Adipose tissue (tissue), 3 donors: ENCODE data around the gene EVI5L. TPM values are rescaled to one million over a fixed set of nuclear protein-coding genes. Genes with fewer than 3 reads are reported as not detected.
"Not testable (repeated sequence)": the region's sequence is repeated elsewhere in the genome, so short reads cannot be mapped to it uniquely, and the experiment has no call there.

ENCODE experiments used
- H3K27ac ChIP-seq: one replicate; pipeline ENCODE4 v1.5.1; 2013; ENCODE audit warnings: low read depth, low read length
- WGBS, 3 donors: extraction: QIAGEN DNeasy Blood & Tissue Kit; methylation state at CpG; one replicate each; pipeline ENCODE4 v1.1.7; 2013; 5-methylcytosine and 5-hydroxymethylcytosine counted together
- polyA plus RNA-seq, 3 donors: library from polyadenylated mRNA; stranded (reverse); fragments of 200-250 nt; gene quantifications; one replicate each; pipeline ENCODE4 v1.2.3, GENCODE V29; 2013
- donor health status: healthy with polysubstance abuse.
- donor health status: Bipolar disorder and iron deficiency.
- donor health status: healthy.

Gene EVI5L
- 10 to 100 TPM in 1 of 3 donors, 1 to 10 TPM in 2; 3.9 to 10.2 (median 8.4) TPM for polyA plus RNA-seq

DNA sequence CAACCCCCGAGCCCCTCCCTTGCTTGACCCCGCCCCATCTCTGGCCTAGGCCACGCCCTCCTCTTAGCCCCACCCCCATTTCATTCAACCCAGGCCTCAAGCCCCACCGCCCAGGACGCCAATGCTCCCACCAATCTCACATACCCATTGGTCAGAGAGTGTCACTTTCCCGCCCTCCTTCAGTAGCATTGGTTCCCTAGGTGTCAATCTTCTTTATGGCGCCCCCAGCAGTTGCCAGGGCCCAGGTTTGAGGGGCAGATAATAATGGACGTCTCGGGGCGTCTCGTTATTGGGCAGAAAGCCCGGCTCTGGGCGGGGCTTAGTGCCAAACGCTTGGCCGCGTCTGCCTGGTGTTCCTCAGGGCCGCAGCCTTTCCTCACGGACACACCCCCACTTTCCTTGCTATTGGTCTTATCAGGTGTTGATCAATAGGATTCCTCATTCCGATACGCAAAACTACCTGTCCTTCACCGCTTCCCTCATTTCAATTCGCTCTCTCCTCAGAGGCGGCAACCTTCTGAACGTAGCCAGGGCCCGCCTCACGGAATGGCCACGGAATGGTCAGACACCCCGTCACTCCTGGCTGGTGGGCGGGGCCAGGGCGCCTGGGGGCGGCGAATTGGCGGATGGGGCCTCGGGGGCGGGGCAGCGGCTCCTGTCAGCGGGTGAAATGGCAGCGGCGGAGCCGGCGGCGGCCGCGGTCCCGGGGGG, at the start of gene EVI5L:
EVI5L (plus strand) TSS at position 658 of the 711 bp plus-strand sequence. CDS start 16,325 bp downstream, outside the sequence.
- WGBS, 3 donors: 0 to 1% (median 0%) methylated on average over 33 to 45 of the region's 45 CpGs
- H3K27ac ChIP-seq: no peak within 1 kb of the TSS

DNA sequence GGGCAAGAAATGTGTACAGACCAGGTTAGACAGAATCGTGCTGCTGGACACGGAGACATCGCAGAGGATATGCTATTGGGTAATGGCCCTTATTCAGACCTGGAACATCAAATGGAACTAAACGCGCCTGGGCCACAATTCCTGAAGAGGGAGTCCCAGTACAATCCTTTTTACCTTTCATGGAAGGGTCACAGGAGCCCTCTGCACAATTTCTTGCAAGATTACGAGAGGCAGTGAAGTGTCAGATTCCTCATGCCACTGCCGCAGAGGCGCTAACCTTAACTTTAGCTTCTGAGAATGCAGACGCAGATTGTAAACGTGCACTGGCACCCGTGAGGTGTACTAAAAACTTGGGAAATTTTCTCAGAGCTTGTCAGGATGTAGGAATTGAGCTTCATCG, 48.9 kb upstream of the EVI5L start:
- 38 to 52% (median 40%) methylated on average over 12 of the region's 12 CpGs for WGBS, 3 donors
- no peak overlapping the region for H3K27ac ChIP-seq

DNA sequence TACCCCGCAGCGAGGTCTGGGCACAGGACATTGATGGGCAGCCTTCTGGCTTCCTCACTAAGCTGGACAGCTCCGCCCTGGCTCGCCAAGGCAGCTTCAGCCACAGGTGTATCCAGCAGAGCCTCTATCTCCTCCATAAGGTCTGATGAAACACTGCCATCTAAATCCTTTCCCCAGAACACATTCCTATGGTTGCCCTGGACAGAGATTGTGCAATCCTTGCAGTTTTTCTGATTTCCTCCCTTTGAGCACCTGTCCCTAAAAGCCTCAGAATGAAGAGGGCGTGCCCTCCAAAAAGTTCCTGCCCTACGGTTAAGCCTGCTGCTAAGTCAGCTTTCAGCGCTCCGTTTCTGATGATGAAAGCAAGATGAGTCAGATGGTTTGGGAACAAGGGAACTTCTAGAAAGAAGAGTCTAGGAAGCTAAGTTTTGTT, 46.0 kb upstream of the EVI5L start:
- no peak overlapping the region for H3K27ac ChIP-seq
- 22 to 24% (median 24%) methylated on average over 8 of the region's 8 CpGs for WGBS, 3 donors

DNA sequence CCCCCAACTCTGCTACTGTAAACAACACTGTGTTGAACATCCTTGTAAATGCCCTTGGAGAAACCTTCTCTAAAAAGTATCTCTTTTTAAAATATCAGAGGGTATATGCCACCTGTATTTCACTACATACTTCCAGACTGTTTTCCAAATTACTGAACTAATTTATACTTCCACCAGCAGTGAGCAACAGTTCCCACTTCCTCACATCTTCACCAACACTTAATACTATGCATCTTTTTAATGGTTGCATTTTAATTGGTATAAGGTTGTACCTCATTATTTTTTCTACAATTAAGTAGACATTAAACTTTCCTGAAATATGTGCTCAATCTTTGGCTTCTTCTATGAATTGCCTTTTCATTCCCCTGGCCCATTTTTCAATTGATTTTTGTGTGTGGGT, 45.2 kb upstream of the EVI5L start:
- H3K27ac ChIP-seq: no peak overlapping the region

DNA sequence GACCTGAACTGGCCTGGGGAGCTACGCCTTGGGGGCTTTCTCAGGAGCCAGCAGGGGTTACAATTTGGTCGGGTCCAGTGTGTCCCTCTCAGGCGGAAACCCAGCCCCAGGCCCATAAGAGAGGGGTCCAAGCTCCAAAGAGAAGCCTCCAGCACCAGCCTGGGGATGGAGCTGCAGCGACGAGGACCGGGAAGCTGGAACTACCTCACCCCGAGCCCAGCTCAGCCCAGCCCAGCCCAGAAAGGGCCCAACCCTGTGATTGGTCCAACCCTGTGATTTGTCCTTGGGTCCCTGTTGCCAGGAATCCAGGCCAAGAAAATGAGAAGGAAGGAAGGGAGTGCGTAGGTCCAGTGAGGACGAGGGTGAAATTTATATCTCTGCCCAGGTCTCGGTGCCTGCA, 42.9 kb upstream of the EVI5L start:
- WGBS, 3 donors: 10 to 29% (median 16%) methylated on average over 10 of the region's 10 CpGs
- no peak overlapping the region for H3K27ac ChIP-seq

DNA sequence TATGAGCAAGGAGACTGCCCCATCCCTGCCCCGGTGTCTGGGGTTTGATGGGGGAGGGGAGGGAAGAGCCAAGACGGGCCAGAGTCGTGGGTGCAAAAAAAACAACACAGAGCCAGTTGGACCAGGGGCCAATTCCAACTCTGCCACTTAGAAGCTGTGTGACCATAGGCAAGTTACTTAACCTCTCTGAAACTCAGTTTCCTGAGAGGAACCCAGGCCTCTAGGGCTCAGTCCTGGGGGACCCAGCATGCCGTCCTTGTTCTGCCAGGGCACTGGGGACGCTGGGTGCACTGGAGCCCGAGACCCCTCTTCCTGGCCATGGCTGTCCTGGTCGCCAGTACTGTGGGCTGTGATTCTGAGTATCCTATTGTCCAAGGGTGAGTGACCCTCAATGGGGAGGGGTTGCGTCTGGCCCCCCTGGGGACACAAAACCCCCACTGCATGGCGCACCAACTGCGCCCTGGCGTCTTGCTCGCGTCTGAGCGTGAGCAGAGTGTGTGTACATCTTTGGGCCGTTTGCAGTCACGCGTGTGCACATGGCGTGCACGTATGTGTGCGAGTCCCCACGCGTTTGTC, 42.3 kb upstream of the EVI5L start:
- H3K27ac ChIP-seq: no peak overlapping the region
- 13 to 14% (median 14%) methylated on average over 22 of the region's 22 CpGs for WGBS, 3 donors

DNA sequence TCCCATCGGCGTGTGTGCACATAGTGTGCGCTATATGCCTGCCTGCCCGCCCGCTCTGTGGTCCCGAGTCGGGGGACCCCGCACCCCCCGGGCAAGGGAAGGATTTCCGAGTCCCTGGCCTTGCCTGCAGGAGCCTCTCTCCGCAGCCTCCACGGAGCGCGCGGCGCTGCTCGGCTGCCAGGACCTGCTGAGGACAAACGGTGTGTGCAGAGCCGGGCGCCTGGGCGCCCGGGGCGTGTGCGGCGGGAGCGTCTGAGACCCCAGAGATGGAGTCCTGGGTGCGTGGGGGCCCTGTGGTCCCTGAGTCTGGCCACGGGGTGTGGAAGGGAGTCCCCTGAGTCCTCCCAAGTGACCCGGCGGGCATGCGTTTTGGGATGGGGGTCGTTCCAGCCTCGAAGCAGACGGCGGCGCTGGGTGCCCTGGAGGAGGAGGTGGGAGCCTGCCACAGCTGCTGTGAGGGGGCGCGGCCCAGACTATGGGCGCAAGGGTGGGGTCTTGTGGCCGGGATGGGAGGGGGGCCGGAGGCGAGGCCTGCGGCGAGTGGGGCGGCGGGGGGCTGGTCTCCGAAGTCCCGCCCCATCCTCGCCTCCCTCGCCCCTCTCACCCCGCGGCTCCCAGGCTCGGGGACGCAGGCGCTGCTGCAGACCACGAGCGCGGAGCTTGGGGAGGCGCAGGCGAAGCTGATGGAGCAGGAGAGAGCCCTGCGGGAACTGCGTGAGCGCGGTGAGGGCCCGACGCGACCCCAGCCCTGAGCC, 41.7 kb upstream of the EVI5L start:
- 2 to 3% (median 3%) methylated on average over 53 to 66 of the region's 67 CpGs for WGBS, 3 donors
- no peak overlapping the region for H3K27ac ChIP-seq

DNA sequence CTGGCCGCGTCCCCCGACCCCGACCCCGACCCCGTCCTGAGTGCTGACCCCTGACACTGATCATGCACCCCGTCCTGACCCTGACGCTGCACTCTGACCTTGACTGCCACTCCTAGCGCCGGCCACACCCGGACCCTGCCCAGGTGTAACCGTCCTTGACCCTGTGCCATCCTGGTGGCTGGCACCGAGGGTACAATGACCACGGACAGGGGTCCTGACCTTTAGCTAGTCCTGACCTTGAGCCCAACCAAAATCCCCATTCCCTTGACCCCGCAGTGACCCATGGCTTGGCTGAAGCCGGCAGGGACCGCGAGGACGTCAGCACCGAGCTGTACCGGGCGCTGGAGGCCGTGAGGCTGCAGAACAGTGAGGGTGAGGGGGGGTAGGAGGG, 41.1 kb upstream of the EVI5L start:
- H3K27ac ChIP-seq: no peak overlapping the region

DNA sequence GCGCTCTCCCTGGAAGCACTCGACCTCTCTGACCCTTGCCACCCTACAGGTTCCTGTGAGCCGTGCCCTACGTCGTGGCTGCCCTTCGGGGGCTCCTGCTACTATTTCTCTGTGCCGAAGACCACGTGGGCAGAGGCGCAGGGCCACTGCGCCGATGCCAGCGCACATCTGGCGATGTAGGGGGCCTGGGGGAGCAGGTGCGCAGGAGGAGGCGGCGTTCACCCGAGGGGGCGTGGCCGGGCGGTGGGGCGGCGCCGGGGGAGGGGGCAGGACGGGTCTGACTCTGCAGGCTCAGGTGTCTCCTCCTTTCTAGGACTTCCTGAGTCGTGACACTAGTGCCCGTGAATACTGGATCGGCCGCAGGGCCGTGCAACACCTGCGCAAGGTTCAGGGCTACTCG, 40.6 kb upstream of the EVI5L start:
- WGBS, 3 donors: 5 to 9% (median 7%) methylated on average over 30 to 31 of the region's 31 CpGs
- no peak overlapping the region for H3K27ac ChIP-seq

More for the DNA sequence above, 41.1 kb upstream of the EVI5L start:
- WGBS, 3 donors: 1 to 4% (median 2%) methylated on average over 22 to 23 of the region's 23 CpGs

DNA sequence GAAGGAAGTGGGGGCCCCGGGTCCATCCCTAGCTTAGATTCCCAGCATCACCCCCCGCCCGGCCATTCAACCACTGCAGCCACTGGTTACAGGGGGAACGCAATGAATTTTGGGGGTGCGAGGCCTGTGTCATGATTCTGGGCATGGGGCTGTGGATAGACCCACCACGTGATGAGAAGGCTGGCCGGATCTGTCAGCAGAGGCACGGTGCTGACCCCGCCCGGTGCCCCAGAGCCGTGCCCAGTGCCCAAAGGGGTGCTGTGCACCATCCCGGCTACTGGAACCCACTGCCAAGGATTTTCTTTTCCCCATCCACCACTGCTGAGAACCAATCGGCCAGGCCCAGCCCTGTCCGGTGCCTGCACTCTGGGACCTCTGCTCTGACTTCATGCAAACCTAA, 39.6 kb upstream of the EVI5L start:
- WGBS, 3 donors: 84 to 91% (median 88%) methylated on average over 14 of the region's 14 CpGs
- H3K27ac ChIP-seq: no peak overlapping the region

DNA sequence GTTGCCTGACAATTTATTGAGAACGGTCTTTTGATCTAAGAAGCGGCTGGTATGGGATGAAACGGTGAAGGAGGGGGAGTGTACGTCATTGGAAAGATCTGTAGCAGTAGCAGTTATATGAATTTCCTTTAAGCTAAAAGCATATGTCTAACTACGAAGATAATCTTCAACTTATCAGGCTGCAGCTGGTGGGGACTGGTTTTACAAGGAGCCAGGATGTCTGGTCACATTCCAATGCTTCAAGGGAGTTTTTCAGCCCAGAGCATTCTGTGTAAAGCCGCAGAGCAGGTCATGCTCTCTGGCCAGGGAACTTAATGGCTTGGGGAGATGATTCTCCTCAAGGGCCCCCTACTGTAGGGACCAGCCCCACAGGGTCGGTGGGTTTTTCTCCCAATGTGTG, 37.7 kb upstream of the EVI5L start:
- WGBS, 3 donors: 31 to 52% (median 50%) methylated on average over 7 of the region's 7 CpGs
- H3K27ac ChIP-seq: no peak overlapping the region

DNA sequence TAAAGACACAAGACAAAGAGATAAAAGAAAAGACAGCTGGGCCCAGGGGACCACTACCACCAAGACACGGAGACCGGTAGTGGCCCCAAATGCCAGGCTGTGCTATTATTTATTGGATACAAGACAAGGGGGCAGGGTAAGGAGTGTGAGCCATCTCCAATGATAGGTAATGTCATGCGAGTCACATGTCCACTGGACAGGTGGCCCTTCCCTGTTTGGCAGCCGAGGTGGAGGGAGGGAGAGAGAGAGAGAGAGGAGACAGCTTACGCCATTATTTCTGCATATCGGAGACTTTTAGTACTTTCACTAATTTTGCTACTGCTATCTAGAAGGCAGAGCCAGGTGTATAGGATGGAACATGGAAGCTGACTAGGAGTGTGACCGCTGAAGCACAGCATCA, 37.3 kb upstream of the EVI5L start:
- WGBS, 3 donors: 73 to 77% (median 74%) methylated on average over 7 of the region's 7 CpGs
- H3K27ac ChIP-seq: not testable (repeated sequence)

DNA sequence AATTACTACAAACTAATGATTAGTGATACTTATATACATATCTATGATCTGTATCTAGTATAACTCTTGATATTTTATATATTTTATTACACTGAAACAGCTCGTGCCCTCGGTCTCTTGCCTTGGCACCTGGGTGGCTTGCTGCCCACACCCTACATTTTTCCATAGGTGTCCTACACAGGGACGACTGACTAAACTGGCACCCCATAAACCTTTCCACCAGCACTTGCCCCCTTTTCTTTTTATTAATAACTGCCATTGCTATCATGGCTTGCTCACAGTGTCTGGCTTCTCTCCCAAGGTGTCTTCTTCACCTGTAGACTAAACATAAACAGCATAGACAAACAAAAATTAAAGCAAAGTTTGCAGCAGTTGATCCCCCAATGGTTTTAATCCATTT, 36.5 kb upstream of the EVI5L start:
- H3K27ac ChIP-seq: no peak overlapping the region
- 84 to 88% (median 86%) methylated on average over 3 of the region's 3 CpGs for WGBS, 3 donors

DNA sequence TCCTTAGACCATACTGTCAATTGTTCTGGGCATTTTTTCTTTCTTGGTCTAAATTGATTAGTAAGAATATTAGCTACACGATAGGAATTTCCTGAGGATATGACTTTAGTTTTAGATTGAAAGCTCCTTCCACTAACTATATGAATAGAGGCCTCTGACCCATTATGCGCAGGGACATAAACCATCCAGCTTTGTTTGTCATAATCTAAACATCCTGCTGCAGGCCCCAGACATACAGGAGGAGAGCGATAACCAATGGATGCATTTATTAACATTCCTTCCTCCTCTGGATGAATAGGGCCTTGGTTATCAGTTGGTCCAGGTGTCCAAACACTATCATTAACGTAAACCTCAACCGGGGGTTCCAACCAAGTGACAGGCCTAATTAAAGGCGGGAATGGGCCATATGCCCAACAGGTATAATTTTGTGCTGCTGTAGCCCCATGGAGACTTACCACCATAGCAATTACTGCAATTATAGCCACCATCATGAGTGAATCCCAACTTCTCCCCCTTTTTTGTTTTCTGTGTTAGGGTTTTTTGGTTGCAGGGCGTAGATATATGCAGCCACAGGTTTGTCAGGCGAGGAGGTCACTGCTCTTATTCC, 34.4 kb upstream of the EVI5L start:
- H3K27ac ChIP-seq: no peak overlapping the region
- 62 to 66% (median 62%) methylated on average over 8 of the region's 8 CpGs for WGBS, 3 donors

DNA sequence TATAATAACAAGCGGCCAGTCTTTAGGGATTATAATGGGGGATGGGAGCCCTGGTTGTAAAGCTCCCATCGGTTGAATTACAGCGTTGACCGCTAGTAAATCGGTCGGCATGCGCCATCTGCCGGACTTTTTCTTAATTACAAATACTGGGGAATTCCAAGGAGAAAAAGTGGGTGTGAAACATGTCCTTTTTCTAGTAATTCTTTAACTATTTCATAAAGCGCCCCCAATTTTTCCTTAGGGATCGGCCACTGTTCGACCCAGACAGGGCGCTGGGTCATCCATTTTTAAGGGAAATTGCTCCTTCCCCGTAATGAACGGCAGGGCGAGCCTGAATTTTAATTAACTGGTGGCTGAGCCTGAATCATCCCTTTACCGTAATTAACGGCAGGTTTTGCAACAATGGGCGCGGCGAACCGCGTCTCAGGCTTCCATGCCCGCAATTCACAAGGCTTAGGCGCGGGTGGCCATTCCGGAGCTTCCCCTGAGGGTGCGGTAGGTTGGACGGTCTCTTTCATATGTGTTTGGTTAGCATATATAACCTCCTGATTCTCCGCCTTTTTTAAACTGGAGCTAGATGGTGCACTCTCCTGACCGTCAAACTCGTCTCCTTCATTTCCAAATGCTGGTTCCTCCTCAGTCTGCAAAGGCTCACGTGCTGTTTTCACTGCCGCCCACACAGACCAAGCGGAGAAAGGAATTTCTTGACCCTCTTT, 30.2 kb upstream of the EVI5L start:
- H3K27ac ChIP-seq: no peak overlapping the region

DNA sequence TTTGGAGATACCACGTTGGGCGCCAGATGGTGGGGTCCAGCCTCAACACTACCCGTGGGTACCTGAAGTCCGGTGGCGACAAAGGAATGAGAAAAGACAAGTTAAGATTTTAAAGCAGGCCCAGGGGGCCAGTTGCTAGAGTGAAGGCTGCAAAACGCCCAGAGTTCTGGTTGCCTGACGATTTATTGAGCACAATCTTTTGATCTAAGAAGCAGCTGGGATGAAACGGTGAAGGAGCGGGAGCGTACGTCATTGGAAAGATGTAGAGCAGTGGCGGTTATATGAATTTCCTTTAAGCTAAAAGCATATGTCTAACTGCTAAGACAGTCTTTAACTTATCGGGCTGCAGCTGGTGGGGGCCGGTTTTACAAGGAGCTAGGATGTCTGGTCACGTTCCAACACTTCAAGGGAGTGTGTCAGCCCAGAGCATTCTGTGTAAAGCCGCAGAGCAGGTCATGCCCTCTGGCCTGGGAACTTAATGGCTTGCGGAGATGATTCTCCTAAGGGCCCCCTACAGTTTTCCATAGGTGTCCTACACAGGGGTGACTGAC, 28.9 kb upstream of the EVI5L start:
- H3K27ac ChIP-seq: no peak overlapping the region
- 74 to 83% (median 81%) methylated on average over 17 of the region's 17 CpGs for WGBS, 3 donors

More for the DNA sequence above, 30.2 kb upstream of the EVI5L start:
- WGBS, 3 donors: 2% methylated on average over 34 of the region's 34 CpGs

DNA sequence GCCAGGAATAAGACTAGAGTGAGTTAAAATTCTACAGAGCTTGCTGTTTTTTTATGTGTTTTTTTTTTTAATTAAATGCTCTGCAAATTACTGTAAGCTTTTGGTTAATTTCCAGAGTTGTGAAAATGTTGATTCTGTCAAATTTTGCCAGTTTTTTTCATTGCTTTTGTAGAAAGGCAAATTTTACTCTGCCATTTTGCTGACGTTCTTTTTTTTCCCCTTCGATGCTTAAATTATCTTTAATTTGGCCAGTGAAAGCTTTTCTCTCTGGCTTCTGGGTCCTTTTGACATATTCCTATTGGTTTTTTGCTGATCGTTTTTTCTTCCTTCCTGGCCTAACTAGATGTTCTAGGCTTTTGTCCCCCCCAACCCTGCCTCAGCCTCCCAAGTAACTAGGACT, 23.8 kb upstream of the EVI5L start:
- 53 to 66% (median 60%) methylated on average over 3 of the region's 3 CpGs for WGBS, 3 donors
- H3K27ac ChIP-seq: no peak overlapping the region

DNA sequence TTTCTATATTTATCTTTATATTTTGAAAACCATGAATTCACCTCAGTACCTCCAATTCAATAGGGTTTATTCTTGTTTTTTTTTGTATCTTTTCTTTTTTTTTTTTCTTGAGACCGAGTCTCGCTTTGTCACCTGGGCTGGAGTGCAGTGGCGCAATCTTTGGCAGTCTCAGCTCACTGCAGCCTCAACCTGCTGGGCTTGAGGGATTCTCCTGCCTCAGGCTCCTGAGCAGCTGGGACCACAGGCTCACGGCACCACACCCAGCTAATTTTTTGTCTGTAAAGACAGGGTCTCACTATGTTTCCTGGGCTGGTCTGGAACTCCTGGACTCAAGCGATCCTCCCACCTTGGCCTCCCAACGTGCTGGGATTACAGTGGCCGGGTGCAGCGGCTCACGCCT, 23.1 kb upstream of the EVI5L start:
- no peak overlapping the region for H3K27ac ChIP-seq
- 65 to 81% (median 79%) methylated on average over 9 of the region's 9 CpGs for WGBS, 3 donors
